ENCODE data around the gene ADGRL1. TPM values are rescaled to one million over a fixed set of nuclear protein-coding genes. Genes with fewer than 3 reads are reported as not detected.

ADGRL1 gene
- polyA plus RNA-seq, 1 donor (not counting 4 experiments of a cell fraction or from before 2014, with no cell fraction given), result 3.2 TPM

- Histone ChIP-seq H3K36me3 (ENCODE audit: control insufficient read depth in 2 of 2, extremely low read depth in 1 of 2, insufficient read depth in 2 of 2, low read length in 2 of 2) (no peaks in the 10 kb centered on the region), H3K9me1 (ENCODE audit: control insufficient read depth, extremely low read depth, insufficient read depth, low read length) (no peaks in the 10 kb centered on the region), H3K9ac (ENCODE audit: control insufficient read depth, extremely low read depth, insufficient read depth, low read length) (no peak overlapping the region), H3K4me2 (ENCODE audit: control insufficient read depth, extremely low read depth, insufficient read depth, low read depth, low read length) (no peak overlapping the region), H3K79me2 (ENCODE audit: control insufficient read depth, insufficient read depth, low read length) (no peaks in the 10 kb centered on the region), H3K9me3 (ENCODE audit: control insufficient read depth, low read depth, low read length) (no peaks in the 10 kb centered on the region), H3K4me1 (ENCODE audit: control insufficient read depth, extremely low read depth, insufficient read depth, low read length) (no peaks in the 10 kb centered on the region), H4K20me1 (ENCODE audit: control insufficient read depth, extremely low read depth, insufficient read depth, low read length) (no peaks in the 10 kb centered on the region), H3K27me3 (ENCODE audit: control insufficient read depth, extremely low read depth, insufficient read depth, low read length) (no peaks in the 10 kb centered on the region), H2AFZ (ENCODE audit: control insufficient read depth, low read length) (no peak overlapping the region), H3K4me3 (ENCODE audit: control insufficient read depth in 2 of 3, extremely low read depth in 1 of 3, insufficient read depth in 2 of 3, low read depth in 1 of 3, low read length in 3 of 3) (no peak overlapping the region), H3K27ac (ENCODE audit: control insufficient read depth, insufficient read depth, low read length) (no peak overlapping the region)
- no peak for DNase-seq (ENCODE audit: low read depth, low spot score)
- dilution Hi-C loops (cut with MboI; ENCODE audit: extremely low pct_ligation_motif_present, low sequenced_read_pairs), result no loop called here
- no peak for FAIRE-seq
- TF ChIP-seq EZH2 (IDR thresholded peaks at IDR 0.05; ENCODE audit: low read length), result no peak
- no peak for TF ChIP-seq CTCF (optimal IDR thresholded peaks at IDR 0.05 in 1 of 3, IDR thresholded peaks at IDR 0.05 in 1 of 3, conservative IDR thresholded peaks at IDR 0.05 in 1 of 3; ENCODE audit: extremely low read depth in 1 of 3, insufficient read depth in 2 of 3, low read length in 3 of 3)
Measured at GRCh38 chr19:14165990-14166830, 39.8 kb downstream of the ADGRL1 start.

GRCh38 chr19:14164724-14165493 is 41.1 kb downstream of the ADGRL1 start:
- no peak for DNase-seq (ENCODE audit: low read depth, low spot score)
- no peaks in the 10 kb centered on the region for H3K4me1 ChIP-seq (ENCODE audit: control insufficient read depth, extremely low read depth, insufficient read depth, low read length)
- no peak overlapping the region for H3K27ac ChIP-seq (ENCODE audit: control insufficient read depth, insufficient read depth, low read length)
- H3K9me1 ChIP-seq (ENCODE audit: control insufficient read depth, extremely low read depth, insufficient read depth, low read length), result no peaks in the 10 kb centered on the region
- no peaks in the 10 kb centered on the region for H3K27me3 ChIP-seq (ENCODE audit: control insufficient read depth, extremely low read depth, insufficient read depth, low read length)
- H4K20me1 ChIP-seq (ENCODE audit: control insufficient read depth, extremely low read depth, insufficient read depth, low read length), result no peaks in the 10 kb centered on the region
- H3K79me2 ChIP-seq (ENCODE audit: control insufficient read depth, insufficient read depth, low read length), result no peaks in the 10 kb centered on the region
- no peaks in the 10 kb centered on the region for H3K9me3 ChIP-seq (ENCODE audit: control insufficient read depth, low read depth, low read length)
- FAIRE-seq, result no peak
- no peak overlapping the region for H3K4me3 ChIP-seq (ENCODE audit: control insufficient read depth in 2 of 3, extremely low read depth in 1 of 3, insufficient read depth in 2 of 3, low read depth in 1 of 3, low read length in 3 of 3)
- TF ChIP-seq EZH2 (IDR thresholded peaks at IDR 0.05; ENCODE audit: low read length) (no peak), CTCF (optimal IDR thresholded peaks at IDR 0.05 in 1 of 3, IDR thresholded peaks at IDR 0.05 in 1 of 3, conservative IDR thresholded peaks at IDR 0.05 in 1 of 3; ENCODE audit: extremely low read depth in 1 of 3, insufficient read depth in 2 of 3, low read length in 3 of 3) (no peak)
- H2AFZ ChIP-seq (ENCODE audit: control insufficient read depth, low read length), result no peak overlapping the region
- H3K9ac ChIP-seq (ENCODE audit: control insufficient read depth, extremely low read depth, insufficient read depth, low read length), result no peak overlapping the region
- no peaks in the 10 kb centered on the region for H3K36me3 ChIP-seq (ENCODE audit: control insufficient read depth in 2 of 2, extremely low read depth in 1 of 2, insufficient read depth in 2 of 2, low read length in 2 of 2)
- dilution Hi-C loops (cut with MboI; ENCODE audit: extremely low pct_ligation_motif_present, low sequenced_read_pairs), result no loop called here
- no peak overlapping the region for H3K4me2 ChIP-seq (ENCODE audit: control insufficient read depth, extremely low read depth, insufficient read depth, low read depth, low read length)
